HepG2 (cell line): ENCODE results near the gene CAPN2. TPM values are rescaled to one million over a fixed set of nuclear protein-coding genes. Genes with fewer than 3 reads are reported as not detected.

Experiments
- ATAC-seq: fragments of 200-7000 bp; cut with Tn5 transposase; 3 replicates; pipeline ENCODE4 v1.9.1; 2020; ENCODE audit warnings: mild to moderate bottlenecking, moderate library complexity
- BruUV-seq: library from RNA; stranded (reverse); fragments of 400-500 nt; replicated peaks from 2 replicates; lab custom pipeline; 2021; lab: Mats Ljungman, UMichigan
- CTCF ChIA-PET: fragments of 300-600 bp; formaldehyde crosslinking; extraction: SDS; loops from one replicate; lab custom pipeline; 2021; ENCODE audit warnings: low total read pairs, inconsistent platforms, low intra/inter-chr PET ratio; lab: Yijun Ruan, JAX
- POLR2A ChIA-PET: fragments of 350-600 bp; sonication (Branson Sonifier 250); formaldehyde crosslinking; loops from one replicate; lab custom pipeline; 2020; ENCODE audit warnings: antibody characterized with exemption, inconsistent platforms; lab: Yijun Ruan, JAX
- DNase-seq: peaks from one replicate; pipeline ENCODE4 v3.0.0-alpha.2; 2015; ENCODE audit warnings: low spot score
- FAIRE-seq: peaks from 3 replicates; lab custom pipeline; 2011; peaks lifted over from hg19 to GRCh38; lab: Jason Lieb, UNC
- H2AFZ ChIP-seq: one replicate; pipeline ENCODE4 v1.6.1; 2011; ENCODE audit warnings: low read length, inconsistent platforms
- H3K27ac ChIP-seq: fragments of 300-600 bp; 3 replicates; pipeline ENCODE4 v1.8.0; 2011; ENCODE audit warnings: mixed run types, mild to moderate bottlenecking, mixed read lengths, low read length, inconsistent platforms; ENCODE audit not compliant: insufficient read depth; ENCODE audit errors: extremely low read length
- H3K27me3 ChIP-seq, 2 experiments: fragments of 200-600 bp in 1 of 2; 2 replicates in 1 of 2; 3 replicates in 1 of 2; pipeline versions ENCODE4 v1.6.0 to v1.8.0; 2011; ENCODE audit warnings: low read length in 2 of 2, mild to moderate bottlenecking in 2 of 2, moderate library complexity in 2 of 2, inconsistent platforms in 1 of 2; ENCODE audit not compliant: insufficient read depth in 2 of 2, control insufficient read depth in 1 of 2
- H3K36me3 ChIP-seq, 2 experiments: fragments of 200-600 bp in 1 of 2; replicated peaks in 1 of 2; 2 replicates in 1 of 2; 3 replicates in 1 of 2; pipeline versions ENCODE4 v1.5.1 to v1.8.0; 2011; ENCODE audit warnings: low read length in 2 of 2, inconsistent platforms in 1 of 2; ENCODE audit not compliant: insufficient read depth in 2 of 2, control insufficient read depth in 1 of 2
- H3K4me1 ChIP-seq: 2 replicates; pipeline ENCODE4 v1.5.1; 2012; ENCODE audit warnings: low read length, inconsistent platforms; ENCODE audit not compliant: insufficient read depth
- H3K4me2 ChIP-seq: 2 replicates; pipeline ENCODE4 v1.6.0; 2011; ENCODE audit warnings: low read depth, low read length, inconsistent platforms
- H3K4me3 ChIP-seq, 3 experiments: fragments of 200-600 bp in 1 of 3; sonication (generic), shearing (Covaris generic) in 1 of 3; replicated peaks in 1 of 3; 2 replicates each; pipeline ENCODE4 v1.5.1; 2011 to 2016; ENCODE audit warnings: low read length in 3 of 3, inconsistent platforms in 2 of 3, low read depth in 2 of 3, mild to moderate bottlenecking in 2 of 3, control low read depth in 1 of 3, mixed read lengths in 1 of 3; ENCODE audit not compliant: insufficient read depth in 1 of 3
- H3K79me2 ChIP-seq: one replicate; pipeline ENCODE4 v1.6.1; 2011; ENCODE audit warnings: low read length, inconsistent platforms; ENCODE audit not compliant: insufficient read depth
- H3K9ac ChIP-seq: 2 replicates; pipeline ENCODE4 v1.6.0; 2011; ENCODE audit warnings: mild to moderate bottlenecking, low read depth, low read length, inconsistent platforms; ENCODE audit not compliant: insufficient read depth
- H3K9me3 ChIP-seq: 2 replicates; pipeline ENCODE4 v1.5.1; 2012; ENCODE audit warnings: mild to moderate bottlenecking, low read length
- H4K20me1 ChIP-seq: 2 replicates; pipeline ENCODE4 v1.6.0; 2011; ENCODE audit warnings: inconsistent platforms, mild to moderate bottlenecking, low read length, moderate library complexity; ENCODE audit not compliant: insufficient read depth
- ATF2 ChIP-seq: sonication (generic); formaldehyde crosslinking; IDR thresholded peaks from 2 replicates; pipeline ENCODE4 v1.4.0; 2020; ENCODE audit warnings: missing genetic modification reagents
- ATF5 ChIP-seq: sonication (generic); formaldehyde crosslinking; IDR thresholded peaks from 2 replicates; pipeline ENCODE4 v1.4.0; 2020; ENCODE audit warnings: mild to moderate bottlenecking, low read depth, missing genetic modification reagents
- GZF1 ChIP-seq: sonication (generic); formaldehyde crosslinking; IDR thresholded peaks from 2 replicates; pipeline ENCODE4 v1.5.1; 2020; ENCODE audit warnings: mild to moderate bottlenecking, missing genetic modification reagents
- IRX3 ChIP-seq: sonication (generic); formaldehyde crosslinking; IDR thresholded peaks from 2 replicates; pipeline ENCODE4 v1.8.1; 2023; ENCODE audit warnings: mild to moderate bottlenecking, low read depth, missing genetic modification reagents, borderline replicate concordance
- MAFF ChIP-seq: IDR thresholded peaks from 2 replicates; pipeline ENCODE4 v1.6.1; 2011; ENCODE audit warnings: low read depth, low read length, improper control_type of control experiment
- PAXIP1 ChIP-seq: sonication (generic); formaldehyde crosslinking; conservative IDR thresholded peaks from 2 replicates; pipeline ENCODE4 v1.4.0; 2020; ENCODE audit warnings: mild to moderate bottlenecking, missing genetic modification reagents, moderate library complexity
- PHF21A ChIP-seq: sonication (generic); formaldehyde crosslinking; IDR thresholded peaks from 2 replicates; pipeline ENCODE4 v1.5.0; 2020; ENCODE audit warnings: mild to moderate bottlenecking, missing genetic modification reagents
- POLR2AphosphoS2 ChIP-seq: IDR thresholded peaks from 2 replicates; pipeline ENCODE4 v1.6.1; 2011; ENCODE audit warnings: low read depth, low read length, improper control_type of control experiment
- SAFB2 ChIP-seq: sonication (generic); formaldehyde crosslinking; IDR thresholded peaks from 2 replicates; pipeline ENCODE4 v1.5.1; 2020; ENCODE audit warnings: missing genetic modification reagents, low read depth, mild to moderate bottlenecking, borderline replicate concordance
- SMAD1 ChIP-seq: sonication (generic); formaldehyde crosslinking; IDR thresholded peaks from 2 replicates; pipeline ENCODE4 v1.4.0; 2020; ENCODE audit warnings: missing genetic modification reagents, low read depth, mild to moderate bottlenecking, borderline replicate concordance
- THYN1 ChIP-seq: sonication (generic); formaldehyde crosslinking; IDR thresholded peaks from 2 replicates; pipeline ENCODE4 v1.8.1; 2023; ENCODE audit warnings: low read depth, mild to moderate bottlenecking, moderate library complexity, missing genetic modification reagents, borderline replicate concordance
- ZBTB3 ChIP-seq: sonication (generic); formaldehyde crosslinking; IDR thresholded peaks from 2 replicates; pipeline ENCODE4 v1.4.0; 2020; ENCODE audit warnings: low read depth, mild to moderate bottlenecking, moderate library complexity, missing genetic modification reagents, borderline replicate concordance
- ZBTB38 ChIP-seq: sonication (generic); formaldehyde crosslinking; IDR thresholded peaks from 2 replicates; pipeline ENCODE4 v1.5.1; 2020; ENCODE audit warnings: mild to moderate bottlenecking, missing genetic modification reagents
- ZKSCAN5 ChIP-seq: sonication (generic); formaldehyde crosslinking; IDR thresholded peaks from 2 replicates; pipeline ENCODE4 v1.5.1; 2020; ENCODE audit warnings: mild to moderate bottlenecking, missing genetic modification reagents
- ZNF441 ChIP-seq: sonication (generic); formaldehyde crosslinking; IDR thresholded peaks from 2 replicates; pipeline ENCODE4 v1.7.0; 2021; ENCODE audit warnings: missing genetic modification reagents, borderline replicate concordance
- ZNF572 ChIP-seq: sonication (generic); formaldehyde crosslinking; IDR thresholded peaks from 2 replicates; pipeline ENCODE4 v1.5.1; 2020; ENCODE audit warnings: mild to moderate bottlenecking, missing genetic modification reagents
- ZNF639 ChIP-seq: conservative IDR thresholded peaks from 2 replicates; pipeline ENCODE4 v1.6.1; 2018; ENCODE audit warnings: missing genetic modification reagents
- ZNF777 ChIP-seq: sonication (generic); formaldehyde crosslinking; IDR thresholded peaks from 2 replicates; pipeline ENCODE4 v1.4.0; 2020; ENCODE audit warnings: missing genetic modification reagents
- WGBS: methylation state at CpG from one replicate; pipeline ENCODE4 v1.1.6; 2017; ENCODE audit warnings: low lambda C conversion rate; 5-methylcytosine and 5-hydroxymethylcytosine counted together
- in situ Hi-C: cut with HindIII; loops from 2 replicates; pipeline ENCODE4 v1.10.0; 2017; ENCODE audit warnings: low pct_unique_long_range_greater_than_20kb; ENCODE audit not compliant: extremely low pct_ligation_motif_present
- intact Hi-C: fragments of 100-400 bp; cut with micrococcal nuclease; formaldehyde crosslinking; loops from one replicate; pipeline ENCODE4 v1.10.0; 2022; ENCODE audit not compliant: unreplicated experiment
- polyA plus RNA-seq, 8 experiments: library from polyadenylated mRNA; depleted of rRNA in 3 of 8; stranded (reverse) in 7 of 8; unstranded in 1 of 8; fragments of >200 nt; fragmentation: Illumina TruSeq in 4 of 8; extraction: Trizol in 4 of 8; gene quantifications; 2 replicates each; pipeline versions ENCODE4 v1.2.1 to v1.2.3, GENCODE V29; 2011 to 2016; ENCODE audit warnings: low read depth in 4 of 8, missing spikeins in 1 of 8, mixed read lengths in 1 of 8; ENCODE audit not compliant: insufficient read depth in 1 of 8
- total RNA-seq, 5 experiments: library from RNA; depleted of rRNA; stranded (reverse); fragments of >200 nt; fragmentation: Illumina TruSeq; extraction: Trizol; gene quantifications; 2 replicates each; pipeline ENCODE4 v1.2.3, GENCODE V29; 2016; ENCODE audit warnings: low read depth in 1 of 5

CAPN2 gene
- total and polyA plus RNA-seq, 2 of the 13 experiments (the other 11 are each of a cell fraction or from before 2014, with no cell fraction given) = 6.2 to 7.4 TPM

- BruUV-seq = no TSS peak
- DNase-seq (no peak), ATAC-seq (no peak), FAIRE-seq (no peak)
- POLR2A ChIA-PET = interaction anchor here (1.5 kb wide), 1 partner anchor 10 kb away, joined by 3 read pairs; no protein-coding TSS in a partner anchor
- H3K79me2 ChIP-seq = no peaks in the 10 kb centered on the region
- H3K4me2 ChIP-seq = no peak overlapping the region
- H3K36me3 ChIP-seq = no peaks in the 10 kb centered on the region
- H4K20me1 ChIP-seq = no peaks in the 10 kb centered on the region
- no peak overlapping the region for H2AFZ ChIP-seq
- H3K9ac ChIP-seq = no peak overlapping the region
- no peak overlapping the region for H3K4me3 ChIP-seq
- in situ Hi-C loops (no loop called here), intact Hi-C loops (no loop called here)
- no peak for TF ChIP-seq ZNF572
- no peak for TF ChIP-seq ZBTB3 (CRISPR knock-in tag)
- TF ChIP-seq THYN1 (CRISPR knock-in tag) = no peak
- no peak for TF ChIP-seq ZKSCAN5 (CRISPR knock-in tag)
- TF ChIP-seq PAXIP1 (CRISPR knock-in tag) = no peak
- TF ChIP-seq SAFB2 (CRISPR knock-in tag) = no peak
- TF ChIP-seq GZF1 (CRISPR knock-in tag) = no peak
- TF ChIP-seq IRX3 (CRISPR knock-in tag) = no peak
- TF ChIP-seq ATF5 (CRISPR knock-in tag) = no peak
- TF ChIP-seq ZNF441 (CRISPR knock-in tag) = no peak
- no peak for TF ChIP-seq POLR2AphosphoS2
- no peak for TF ChIP-seq PHF21A (CRISPR knock-in tag)
- TF ChIP-seq ZNF639 (CRISPR knock-in tag) = no peak
- TF ChIP-seq MAFF = no peak
- no peak for TF ChIP-seq ZBTB38 (CRISPR knock-in tag)
- no peak for TF ChIP-seq ZNF777 (CRISPR knock-in tag)
- no peak for TF ChIP-seq ATF2 (CRISPR knock-in tag)
- no peak for TF ChIP-seq SMAD1 (CRISPR knock-in tag)
- 89% methylated on average over 6 of the region's 6 CpGs for WGBS
- peaks cover 30% of the 10 kb centered on the region for H3K4me1 ChIP-seq
- CTCF ChIA-PET = no interaction called here
- no peaks in the 10 kb centered on the region for H3K9me3 ChIP-seq
- H3K27ac ChIP-seq = no peak overlapping the region
- no peaks in the 10 kb centered on the region for H3K27me3 ChIP-seq
Observed at GRCh38 chr1:223760833-223761232, 48.5 kb downstream of the CAPN2 start.
